Skin epidermis (tissue), 12 donors: ENCODE results near the gene GCSH.
"Not testable (repeated sequence)": the region's sequence is repeated elsewhere in the genome, so short reads cannot be mapped to it uniquely, and the experiment has no call there.

Experiments
- H3K27ac ChIP-seq, 21 experiments: fragments of 200-600 bp; sonication (generic) in 11 of 21; one replicate each; pipeline ENCODE4 v1.5.0; 2020; ENCODE audit warnings: mild to moderate bottlenecking in 3 of 21, inconsistent platforms in 2 of 21, moderate library complexity in 2 of 21
- H3K4me3 ChIP-seq, 7 experiments: fragments of 200-600 bp; sonication (generic) in 2 of 7; one replicate each; pipeline ENCODE4 v1.5.0; 2020; ENCODE audit warnings: inconsistent platforms in 2 of 7, mild to moderate bottlenecking in 2 of 7, moderate library complexity in 1 of 7

Gene GCSH

GRCh38 chr16:81095953-81096714 is at the start of gene GCSH:
Gene GCSH, minus strand, starts transcription at chr16:81096395. Its CDS starts 117 bp downstream, at chr16:81096278.
- peak within 1 kb of the TSS; percentile 47 to 93 (median 83) for H3K4me3 ChIP-seq
- H3K27ac ChIP-seq, result peak within 1 kb of the TSS in 19 of 21 experiments; percentile 6 to 85 (median 64)

- no peak overlapping the region for H3K27ac ChIP-seq
- no peak overlapping the region for H3K4me3 ChIP-seq
Measured at GRCh38 chr16:81143921-81144471, 47.8 kb upstream of the GCSH start.

DNA sequence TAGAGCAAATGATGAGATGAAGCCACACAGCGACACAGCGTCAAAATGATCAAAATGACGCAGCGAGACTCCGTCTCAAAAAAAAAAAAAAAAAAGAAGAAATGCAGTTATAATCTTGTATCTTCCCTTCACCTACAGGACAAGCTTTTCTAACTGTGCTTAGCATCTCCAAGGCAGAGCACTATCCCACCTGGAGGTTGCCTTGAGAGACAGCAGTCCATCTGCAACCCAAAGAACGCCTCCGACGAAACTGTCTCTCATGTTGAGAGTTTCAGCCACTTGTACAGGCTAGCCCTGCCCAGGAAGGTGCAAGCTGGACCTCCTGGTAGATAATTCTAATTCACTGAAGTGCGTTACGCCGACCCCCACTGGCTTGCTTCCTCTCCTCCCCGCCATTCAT is 46.7 kb upstream of the GCSH start:
- H3K27ac ChIP-seq, result no peak overlapping the region
- no peak overlapping the region for H3K4me3 ChIP-seq

- no peak overlapping the region for H3K27ac ChIP-seq
- no peak overlapping the region for H3K4me3 ChIP-seq
Measured at GRCh38 chr16:81140930-81141780, 45.0 kb upstream of the GCSH start.

DNA sequence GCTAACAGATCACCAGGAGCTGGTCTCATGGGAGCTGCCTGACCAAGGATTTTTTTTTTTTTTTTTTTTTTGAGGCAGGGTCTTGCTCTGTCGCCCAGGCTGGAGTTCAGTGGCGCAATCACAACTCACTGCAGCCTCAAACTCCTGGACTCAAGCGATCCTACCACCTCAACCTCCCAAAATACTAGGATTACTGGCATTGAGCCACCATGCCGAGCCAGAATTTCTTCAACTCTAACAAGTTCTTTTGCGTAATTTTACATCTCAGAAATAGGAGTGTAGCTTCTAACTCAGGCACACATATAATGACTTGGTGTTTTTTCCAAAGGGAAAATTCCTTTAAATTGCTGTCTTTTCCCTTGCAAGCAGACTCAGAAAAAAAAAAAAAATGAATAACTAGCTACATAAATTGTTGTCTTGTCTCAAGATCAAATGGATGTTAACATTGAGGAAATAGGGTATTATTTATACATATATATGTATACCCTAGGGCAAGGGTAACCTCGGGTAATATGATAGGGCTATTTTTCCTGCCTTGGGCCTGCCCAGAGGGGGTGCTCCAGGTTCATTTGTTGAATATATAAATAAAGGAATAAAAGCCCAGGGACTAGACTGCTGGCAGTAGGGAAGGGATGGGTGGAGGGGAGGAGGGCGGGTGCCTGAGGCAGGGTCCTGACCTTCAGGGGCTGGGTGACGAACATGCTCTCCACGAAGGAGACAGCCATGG is 42.8 kb upstream of the GCSH start:
- Histone ChIP-seq H3K27ac (no peak overlapping the region), H3K4me3 (no peak overlapping the region)

GRCh38 chr16:81137754-81138153 is 41.6 kb upstream of the GCSH start:
- H3K27ac ChIP-seq, result no peak overlapping the region

GRCh38 chr16:81136390-81137335 is 40.5 kb upstream of the GCSH start:
- Histone ChIP-seq H3K27ac (peak overlapping the region in 4 of 21 experiments; percentile 17 to 35 (median 22)), H3K4me3 (no peak overlapping the region)

More at GRCh38 chr16:81137754-81138153, 41.6 kb upstream of the GCSH start:
- no peak overlapping the region for H3K4me3 ChIP-seq

GRCh38 chr16:81130126-81130525 is 33.9 kb upstream of the GCSH start:
- Histone ChIP-seq H3K4me3 (no peak overlapping the region), H3K27ac (no peak overlapping the region)

DNA sequence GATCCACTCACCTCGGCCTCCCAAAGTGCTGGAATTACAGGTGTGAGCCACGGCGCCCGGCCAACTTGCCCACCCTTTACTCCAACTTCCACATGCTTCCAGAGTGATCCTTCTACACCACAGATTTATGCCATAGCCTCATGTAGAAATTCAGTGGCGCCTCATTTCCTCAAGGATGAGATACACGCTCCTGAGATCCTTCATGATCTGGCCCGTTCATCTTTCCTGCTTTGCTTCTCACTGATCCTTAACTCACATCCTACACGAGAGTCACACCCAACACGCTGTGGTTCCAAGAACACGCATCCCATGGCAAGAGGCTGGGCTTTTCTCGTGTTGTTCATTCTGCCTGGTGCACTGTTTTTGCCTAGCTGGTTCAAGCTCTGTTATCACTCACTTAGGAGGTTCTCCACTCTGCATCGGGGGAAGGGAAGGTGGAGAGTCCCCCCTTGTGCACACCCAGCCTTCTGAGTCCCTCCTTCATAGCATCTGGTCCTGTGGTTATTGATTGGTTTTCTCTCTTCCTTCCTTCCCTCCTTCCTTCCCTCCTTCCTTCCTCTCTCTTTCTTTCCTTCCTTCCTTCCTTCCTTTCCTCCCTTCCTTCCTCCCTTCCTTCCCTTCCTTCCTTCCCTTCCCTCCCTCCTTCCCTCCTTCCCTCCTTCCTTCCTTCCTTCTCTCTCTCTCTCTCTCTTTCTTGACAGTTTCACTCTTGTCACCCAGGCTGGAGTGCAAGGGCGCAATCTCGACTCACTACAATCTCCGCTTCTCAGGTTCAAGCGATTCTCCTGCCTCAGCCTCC is 32.7 kb upstream of the GCSH start:
- no peak overlapping the region for H3K4me3 ChIP-seq
- no peak overlapping the region for H3K27ac ChIP-seq

- Histone ChIP-seq H3K27ac (no peak overlapping the region), H3K4me3 (no peak overlapping the region)
Measured at GRCh38 chr16:81127051-81127450, 30.9 kb upstream of the GCSH start.

DNA sequence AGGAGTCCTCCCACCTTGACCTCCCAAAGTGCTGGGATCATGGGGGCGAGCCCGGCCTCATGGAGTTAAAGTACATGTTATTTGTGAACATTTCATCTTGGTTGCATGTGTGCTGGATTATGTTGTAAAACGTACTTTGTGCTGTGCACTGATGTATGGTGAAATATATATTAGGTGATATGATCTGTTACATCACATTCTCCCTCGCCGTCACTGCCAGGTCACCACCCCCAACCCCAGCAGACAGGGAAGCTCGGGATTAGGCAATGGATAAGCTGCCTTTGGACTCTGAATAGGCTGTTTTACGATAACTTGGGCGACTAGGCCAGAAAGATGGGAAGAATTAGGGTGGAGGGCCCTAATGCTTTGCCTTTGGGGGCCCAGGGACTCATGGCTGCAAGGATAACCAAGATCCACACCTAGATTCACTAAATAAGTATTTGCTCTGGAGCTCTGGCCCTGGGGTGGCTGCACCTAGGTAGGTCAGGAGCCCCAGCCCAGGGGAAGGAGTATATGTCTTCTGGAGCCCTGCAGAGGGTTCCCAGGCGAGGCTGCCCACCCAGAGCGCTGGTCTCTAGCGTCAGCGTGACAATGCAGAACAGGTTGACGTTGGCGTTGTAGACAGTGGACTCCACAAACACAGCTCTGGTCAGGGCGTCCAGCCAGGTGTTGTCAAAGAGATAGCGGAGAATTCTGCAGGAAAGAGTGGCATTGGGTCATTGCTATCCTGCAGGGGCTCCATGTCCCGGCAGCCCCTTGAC is 27.1 kb upstream of the GCSH start:
- Histone ChIP-seq H3K27ac (no peak overlapping the region), H3K4me3 (no peak overlapping the region)

GRCh38 chr16:81121474-81121990 is 25.3 kb upstream of the GCSH start:
- no peak overlapping the region for H3K27ac ChIP-seq

DNA sequence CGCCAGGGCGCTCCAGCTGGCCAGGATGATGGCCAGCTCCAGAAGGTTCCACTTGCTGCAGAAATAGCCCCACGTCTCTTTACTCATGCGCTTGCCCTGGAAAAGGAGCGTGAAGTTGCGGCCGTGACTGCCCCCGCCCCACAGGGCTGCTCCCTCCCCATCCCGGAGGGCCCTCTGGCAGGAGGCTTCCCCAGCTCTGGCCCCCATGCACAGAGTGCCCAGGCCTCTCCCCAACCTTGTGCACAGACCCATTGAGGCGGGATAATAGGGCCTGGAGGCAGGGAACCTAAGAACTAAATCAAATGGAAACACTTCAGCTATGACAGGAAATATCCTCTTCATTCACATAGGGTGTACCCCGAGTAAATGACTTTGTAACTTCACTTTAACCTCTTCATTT is 21.2 kb upstream of the GCSH start:
- Histone ChIP-seq H3K4me3 (no peak overlapping the region), H3K27ac (no peak overlapping the region)

More at GRCh38 chr16:81121474-81121990, 25.3 kb upstream of the GCSH start:
- H3K4me3 ChIP-seq, result no peak overlapping the region

- no peak overlapping the region for H3K27ac ChIP-seq
- H3K4me3 ChIP-seq, result no peak overlapping the region
Measured at GRCh38 chr16:81116285-81116684, 20.1 kb upstream of the GCSH start.

- Histone ChIP-seq H3K27ac (no peak overlapping the region), H3K4me3 (no peak overlapping the region)
Measured at GRCh38 chr16:81112453-81112852, 16.3 kb upstream of the GCSH start.

DNA sequence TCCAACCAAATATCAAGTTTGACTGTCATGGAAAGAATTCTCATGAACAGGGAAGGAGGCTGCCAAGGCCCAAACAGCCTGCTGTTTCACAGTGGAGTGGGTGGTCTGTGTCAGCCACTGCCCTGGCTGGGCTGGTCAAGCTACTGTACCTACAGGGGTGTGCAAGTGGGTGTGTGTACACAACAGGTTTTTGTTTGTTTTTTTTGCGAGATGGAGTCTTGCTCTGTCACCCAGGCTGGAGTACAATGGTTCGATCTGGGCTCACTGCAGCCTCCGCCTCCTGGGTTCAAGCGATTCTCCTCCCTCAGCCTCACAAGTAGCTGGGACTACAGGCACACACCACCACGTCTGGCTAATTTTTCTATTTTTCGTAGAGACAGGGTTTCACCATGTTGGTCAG is 13.1 kb upstream of the GCSH start:
- not testable (repeated sequence) for H3K27ac ChIP-seq

GRCh38 chr16:81107511-81107910 is 11.3 kb upstream of the GCSH start:
- H3K27ac ChIP-seq, result no peak overlapping the region

More for the DNA sequence above, 13.1 kb upstream of the GCSH start:
- H3K4me3 ChIP-seq, result not testable (repeated sequence)

More at GRCh38 chr16:81107511-81107910, 11.3 kb upstream of the GCSH start:
- no peak overlapping the region for H3K4me3 ChIP-seq
